ENCODE results near the gene CYP4F3. TPM values are rescaled to one million over a fixed set of nuclear protein-coding genes. Genes with fewer than 3 reads are reported as not detected.

CYP4F3 gene
- total and polyA plus RNA-seq, 2 of the 13 experiments (the other 11 are each of a cell fraction or from before 2014, with no cell fraction given), result 17.8 to 22.8 TPM

GRCh38 chr19:15640294-15640903, at the start of gene CYP4F3 (continued):
- TF ChIP-seq ZNF773 (CRISPR knock-in tag; IDR thresholded peaks at IDR 0.05; ENCODE audit: borderline replicate concordance) (no peak), MYC (CRISPR knock-in tag; IDR thresholded peaks at IDR 0.05; ENCODE audit: borderline replicate concordance) (no peak), ZNF724P (CRISPR knock-in tag; IDR thresholded peaks at IDR 0.05; ENCODE audit: borderline replicate concordance) (no peak), HNRNPL (IDR thresholded peaks at IDR 0.05; ENCODE audit: low read depth, low read length) (0 out of 2 replicates have a peak, but pooled peaks have one; percentile 66), CHD2 (IDR thresholded peaks at IDR 0.05; ENCODE audit: low read depth, low read length) (no peak), ARID4A (CRISPR knock-in tag; IDR thresholded peaks at IDR 0.05; ENCODE audit: borderline replicate concordance) (no peak), MYNN (CRISPR knock-in tag; IDR thresholded peaks at IDR 0.05; ENCODE audit: low read depth) (no peak), SRSF4 (IDR thresholded peaks at IDR 0.05; ENCODE audit: low read depth, low read length, poor library complexity, severe bottlenecking) (no peak), ZSCAN21 (CRISPR knock-in tag; IDR thresholded peaks at IDR 0.05; ENCODE audit: borderline replicate concordance) (no peak), ZSCAN20 (CRISPR knock-in tag; IDR thresholded peaks at IDR 0.05; ENCODE audit: borderline replicate concordance) (no peak), E2F1 (CRISPR knock-in tag; IDR thresholded peaks at IDR 0.05) (no peak), MAZ (IDR thresholded peaks at IDR 0.05; ENCODE audit: borderline replicate concordance, low read depth, low read length) (no peak), MAZ (CRISPR knock-in tag; IDR thresholded peaks at IDR 0.05; ENCODE audit: low read depth) (no peak), RNF219 (CRISPR knock-in tag; IDR thresholded peaks at IDR 0.05) (no peak), DNMT3B (CRISPR knock-in tag; conservative IDR thresholded peaks at IDR 0.05) (no peak), JUNB (CRISPR knock-in tag; IDR thresholded peaks at IDR 0.05; ENCODE audit: borderline replicate concordance) (no peak), ZNF704 (CRISPR knock-in tag; IDR thresholded peaks at IDR 0.05; ENCODE audit: borderline replicate concordance) (no peak), AHR (CRISPR knock-in tag; IDR thresholded peaks at IDR 0.05) (no peak), ATRX (CRISPR knock-in tag; IDR thresholded peaks at IDR 0.05; ENCODE audit: borderline replicate concordance) (no peak), HHEX (CRISPR knock-in tag; IDR thresholded peaks at IDR 0.05) (no peak), FOXA1 (IDR thresholded peaks at IDR 0.05) (no peak), FOXA1 (CRISPR knock-in tag; IDR thresholded peaks at IDR 0.05) (no peak)

Measured in HepG2 (cell line).